Activated gamma-delta T cell (primary cell): ENCODE measurements around the gene TFF2.

ENCODE experiments used
- DNase-seq: peaks from one replicate; lab custom pipeline; 2025; lab: John Stamatoyannopoulos, UW

The TFF2 gene

DNA sequence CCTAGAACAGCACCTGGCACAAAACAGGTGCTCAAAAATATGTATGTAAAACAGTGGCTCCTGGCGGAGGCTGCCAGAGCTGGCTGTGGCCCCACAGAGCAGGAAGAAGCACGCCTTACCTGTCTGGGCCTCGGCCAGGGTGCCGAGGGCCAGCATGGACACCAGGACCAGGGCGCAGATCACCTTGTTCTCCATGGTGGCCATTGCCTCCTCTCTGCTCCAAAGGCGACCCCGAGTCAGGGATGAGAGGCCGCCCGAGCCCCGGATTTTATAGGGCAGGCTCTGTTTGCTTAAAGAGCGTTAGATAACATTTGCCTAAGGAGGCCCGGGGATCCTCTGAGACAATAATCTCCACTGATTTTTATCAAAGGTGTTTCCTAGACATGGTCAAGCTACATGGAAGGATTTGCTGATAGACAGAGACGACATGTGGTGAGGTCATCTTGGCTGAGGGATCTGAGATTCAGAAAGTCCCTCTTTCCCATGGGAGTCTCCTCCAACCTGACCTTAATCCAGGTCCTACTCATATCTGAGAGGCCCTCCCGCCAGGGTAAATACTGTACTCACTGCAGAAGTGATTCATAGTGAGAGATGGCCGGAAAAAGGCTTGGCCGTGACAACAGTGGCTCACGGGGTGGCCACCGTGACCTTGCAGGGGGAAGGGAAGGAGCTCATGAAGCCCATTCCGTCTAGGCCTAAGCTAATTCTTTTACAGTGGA lies 15.7 kb upstream of the TFF2 start, which contains the start of gene TFF1:
TFF1 (minus strand) TSS at position 244 of the 719 bp plus-strand sequence; CDS start at position 204, 40 bp downstream.
- no peak for DNase-seq

- no peak for DNase-seq
Measured at GRCh38 chr21:42365770-42366169, 15.0 kb upstream of the TFF2 start.

- no peak for DNase-seq
Measured at GRCh38 chr21:42364304-42364865, 13.6 kb upstream of the TFF2 start.

DNA sequence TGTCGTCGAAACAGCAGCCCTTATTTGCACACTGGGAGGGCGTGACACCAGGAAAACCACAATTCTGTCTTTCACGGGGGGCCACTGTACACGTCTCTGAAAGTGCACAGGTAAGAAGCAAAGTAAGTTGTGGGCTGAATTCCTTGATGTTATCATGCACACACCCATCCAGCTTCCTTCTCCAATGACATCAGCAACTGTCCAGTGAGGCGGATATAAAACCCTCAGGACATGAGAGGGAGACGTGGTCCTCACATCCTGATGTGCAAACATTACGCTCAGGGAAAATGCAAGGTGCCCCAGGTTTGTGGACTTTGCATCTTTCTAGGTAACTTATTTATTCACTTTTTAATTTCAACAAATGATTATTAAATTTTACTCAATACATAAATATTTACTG lies 12.5 kb upstream of the TFF2 start:
- DNase-seq, result no peak

DNA sequence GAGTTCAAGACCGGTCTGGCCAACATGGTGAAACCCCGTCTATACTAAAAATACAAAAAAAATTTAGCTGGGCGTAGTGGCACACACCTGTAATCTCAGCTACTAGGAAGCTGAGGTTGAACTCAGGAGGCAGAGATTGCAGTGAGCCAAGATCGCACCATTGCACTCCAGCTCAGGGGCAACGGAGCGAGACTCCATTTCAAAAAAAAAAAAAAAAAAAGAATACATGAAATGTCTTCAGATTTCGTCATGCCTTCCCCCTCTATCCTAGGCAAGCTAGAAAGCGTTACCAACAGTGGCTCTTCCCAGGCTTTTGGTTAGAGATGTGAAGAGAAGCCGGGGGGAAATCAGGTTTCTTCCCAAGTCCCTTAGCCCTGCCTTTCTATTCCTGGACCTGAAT lies 11.9 kb upstream of the TFF2 start:
- DNase-seq, result no peak

GRCh38 chr21:42362198-42362597 lies 11.4 kb upstream of the TFF2 start:
- DNase-seq, result no peak

DNA sequence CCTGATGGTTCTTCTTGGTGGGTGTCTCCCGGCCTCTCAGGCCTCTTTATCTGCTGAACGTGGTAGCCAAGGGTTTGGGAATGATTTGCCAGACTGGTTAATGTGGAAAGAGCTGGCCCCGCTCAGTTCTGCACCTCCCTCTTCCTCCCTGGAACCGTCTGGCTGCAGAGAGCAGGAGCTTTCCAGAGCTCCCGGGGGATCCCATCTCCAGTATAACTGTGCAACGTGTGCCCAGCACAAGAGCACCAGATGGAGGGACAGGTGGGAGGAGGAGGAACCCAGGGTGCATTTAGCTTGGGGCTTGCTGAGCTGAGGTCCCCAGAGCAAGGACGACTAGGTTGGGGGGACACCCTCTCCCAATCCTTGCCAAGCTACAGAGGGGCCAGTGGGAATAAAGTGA lies 10.5 kb upstream of the TFF2 start:
- DNase-seq, result no peak

DNA sequence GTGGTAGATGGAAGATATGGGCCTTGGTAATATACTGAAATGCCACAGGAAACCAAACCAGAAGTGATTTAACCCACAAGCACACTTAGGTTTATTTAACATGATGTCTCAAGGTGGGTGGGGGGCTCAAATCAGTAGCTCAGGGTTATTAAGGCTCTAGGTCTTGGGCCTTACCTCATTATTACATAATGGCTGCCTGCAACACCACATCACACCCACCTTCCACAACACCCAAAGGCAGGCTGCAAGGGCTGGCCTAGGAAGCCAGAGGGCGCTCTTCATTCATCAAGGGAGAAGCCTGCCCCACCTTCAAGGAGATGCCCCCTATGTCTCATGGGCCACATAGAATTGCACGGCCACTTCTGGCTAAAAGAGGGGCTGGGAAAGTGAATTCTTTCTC lies 9.5 kb upstream of the TFF2 start:
- DNase-seq, result no peak

GRCh38 chr21:42358937-42359336 lies 8.1 kb upstream of the TFF2 start:
- DNase-seq, result no peak

GRCh38 chr21:42358261-42358660 lies 7.5 kb upstream of the TFF2 start:
- no peak for DNase-seq

DNA sequence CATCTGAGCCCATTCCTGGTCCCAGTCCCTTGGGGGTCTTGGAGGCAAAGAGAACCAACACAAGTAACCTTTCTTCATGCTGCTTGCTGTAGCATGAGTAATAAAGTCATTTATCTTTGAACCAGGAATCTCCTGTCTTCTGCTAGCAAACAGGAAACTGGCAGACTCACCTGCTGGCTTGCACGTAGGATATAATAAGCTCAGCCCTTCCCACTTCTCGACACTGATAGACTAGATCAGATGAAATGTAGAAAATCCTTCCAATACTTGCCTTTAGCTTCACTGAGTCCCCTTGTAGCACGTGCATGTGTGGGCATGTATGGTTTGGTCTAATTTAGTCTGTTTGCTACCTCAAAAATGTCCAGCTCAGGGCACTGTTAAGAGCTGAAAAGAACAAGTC lies 6.5 kb upstream of the TFF2 start:
- DNase-seq, result no peak

DNA sequence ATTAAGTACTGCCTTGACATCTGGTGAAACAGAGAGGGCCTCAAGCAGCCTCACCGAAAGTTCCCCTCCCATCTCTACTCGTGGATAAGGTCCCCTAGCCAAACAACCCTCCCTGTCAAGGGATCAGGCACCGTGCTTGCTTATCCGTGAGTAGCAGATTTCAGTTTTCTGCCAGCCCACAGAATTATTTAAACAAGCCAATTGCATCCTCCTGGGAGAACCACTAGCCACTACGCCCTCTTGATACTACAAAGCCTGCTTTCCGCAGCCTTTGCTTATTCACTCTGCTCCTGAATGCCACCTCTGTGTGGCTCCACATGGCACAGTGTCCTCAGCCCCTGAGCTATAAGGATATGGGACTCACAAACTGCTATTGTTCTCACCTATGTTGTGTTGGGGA lies 5.9 kb upstream of the TFF2 start:
- DNase-seq, result no peak

GRCh38 chr21:42356046-42356445 lies 5.3 kb upstream of the TFF2 start:
- DNase-seq, result no peak

DNA sequence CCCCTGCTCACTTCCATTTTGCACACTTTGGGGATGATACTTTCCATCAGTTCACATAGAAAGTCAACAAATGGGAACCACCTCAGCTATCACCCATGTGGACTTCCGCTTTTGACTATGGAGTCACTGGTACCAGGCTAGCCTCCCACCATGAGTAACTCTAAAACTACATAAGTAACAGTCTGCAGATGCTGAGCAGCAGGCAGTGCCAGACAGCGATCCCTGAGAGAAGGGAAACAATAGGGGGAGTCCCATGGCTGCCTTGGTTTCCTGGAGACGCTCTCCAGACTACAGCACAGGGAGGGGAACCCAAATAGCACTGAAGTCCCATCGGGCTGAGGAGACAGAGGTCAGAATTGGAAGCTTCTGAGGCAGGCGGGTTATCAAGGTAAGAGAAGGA lies 2.8 kb upstream of the TFF2 start:
- no peak for DNase-seq

- DNase-seq, result no peak
Measured at GRCh38 chr21:42352441-42353095, 1.8 kb upstream of the TFF2 start.

DNA sequence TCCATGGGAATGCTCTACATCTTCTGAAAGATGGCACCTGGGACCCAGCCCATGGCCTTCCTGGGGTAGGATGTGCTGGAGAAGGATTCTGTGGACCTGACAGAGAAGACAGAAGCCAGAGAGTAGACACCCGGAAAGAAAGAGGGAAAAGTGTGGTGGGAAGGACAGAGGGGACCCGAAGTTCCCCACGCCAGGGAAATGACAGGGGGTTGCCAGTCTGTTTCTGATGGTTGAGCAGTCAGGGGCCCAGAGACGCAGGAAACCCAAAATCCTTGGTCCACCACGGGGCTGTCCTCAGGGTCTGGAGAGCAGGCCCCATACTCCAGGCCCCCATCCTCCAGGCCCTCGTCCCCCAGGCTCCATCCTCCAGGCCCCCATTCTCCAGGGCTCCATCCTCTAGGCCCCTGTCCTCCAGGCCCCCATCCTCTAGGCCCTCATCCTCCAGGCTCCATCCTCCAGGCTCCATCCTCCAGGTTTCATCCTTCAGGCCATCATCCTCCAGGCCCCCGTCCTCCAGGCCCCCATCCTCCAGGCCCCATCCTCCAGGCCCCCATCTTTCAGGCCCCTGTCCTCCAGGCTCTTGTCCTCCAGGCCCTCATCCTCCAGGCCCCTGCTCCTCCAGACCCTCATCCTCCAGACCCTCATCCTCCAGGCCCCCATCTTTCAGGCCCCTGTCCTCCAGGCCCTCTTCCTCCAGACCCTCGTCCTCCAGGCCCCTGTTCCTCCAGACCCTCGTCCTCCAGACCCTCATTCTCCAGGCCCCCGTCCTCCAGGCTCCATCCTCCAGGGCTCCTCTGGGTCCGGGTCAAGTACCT lies 1.0 kb upstream of the TFF2 start:
- DNase-seq, result no peak

- DNase-seq, result no peak
Measured at GRCh38 chr21:42350318-42350910, 380 bp downstream of the TFF2 start.

DNA sequence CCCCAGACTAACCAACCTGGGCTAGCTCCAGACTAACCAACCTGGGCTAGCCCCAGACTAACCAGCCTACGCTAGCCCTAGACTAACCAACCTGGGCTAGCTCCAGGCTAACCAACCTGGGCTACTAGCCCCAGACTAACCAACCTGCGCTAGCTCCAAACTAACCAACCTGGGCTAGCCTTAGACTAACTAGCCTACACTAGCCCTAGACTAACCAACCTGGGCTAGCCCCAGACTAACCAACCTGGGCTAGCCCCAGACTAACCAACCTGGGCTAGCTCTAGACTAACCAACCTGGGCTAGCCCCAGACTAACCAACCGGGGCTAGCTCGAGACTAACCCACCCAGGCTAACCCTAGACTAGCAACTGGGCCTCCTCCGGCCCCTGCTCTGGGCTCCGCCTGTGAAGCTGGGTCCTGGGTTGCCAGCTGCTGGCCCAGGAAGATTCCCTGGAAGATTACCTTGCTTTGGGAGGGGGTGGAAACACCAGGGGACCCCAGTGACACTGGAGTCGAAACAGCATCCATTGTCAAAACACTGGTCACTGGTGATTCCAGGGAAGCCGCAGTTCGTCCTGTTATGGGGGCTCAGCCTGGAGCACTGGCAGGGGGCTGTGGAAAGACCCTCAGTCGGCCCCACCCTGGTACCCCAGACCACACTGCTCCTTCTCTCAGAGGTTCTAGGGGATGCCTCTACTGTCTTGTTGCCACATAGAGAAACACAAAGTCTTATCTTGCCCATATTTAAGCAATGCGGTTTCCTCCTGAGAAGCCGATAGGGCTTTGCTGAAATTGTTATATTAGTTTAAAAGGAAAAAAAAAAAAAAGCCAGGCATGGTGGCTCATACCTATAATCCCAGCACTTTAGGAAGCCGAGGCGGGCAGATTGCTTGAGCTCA lies 1.1 kb downstream of the TFF2 start:
- no peak for DNase-seq

DNA sequence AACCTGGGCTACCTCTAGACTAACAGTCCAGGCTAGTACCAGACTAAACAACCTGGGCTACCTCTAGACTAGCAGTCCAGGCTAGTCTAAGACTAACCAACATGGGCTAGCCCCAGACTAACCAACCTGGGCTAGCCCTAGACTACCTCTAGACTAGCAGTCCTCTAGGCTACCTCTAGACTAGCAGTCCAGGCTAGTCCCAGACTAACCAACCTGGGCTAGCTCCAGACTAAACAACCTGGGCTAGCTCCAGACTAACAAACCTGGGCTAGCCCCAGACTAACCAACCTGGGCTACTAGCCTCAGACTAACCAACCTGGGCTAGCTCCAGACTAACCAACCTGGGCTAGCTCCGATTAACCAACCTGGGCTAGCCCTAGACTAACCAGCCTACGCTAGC lies 2.0 kb downstream of the TFF2 start:
- no peak for DNase-seq

GRCh38 chr21:42347601-42348327 lies 3.0 kb downstream of the TFF2 start:
- DNase-seq, result no peak
